IPS-18a (cell line): ENCODE measurements around the gene FLNC.
A peak's percentile ranks its signal among the peaks of the same experiment; 100 is the strongest.

ENCODE experiments used
- H3K27ac ChIP-seq: one replicate; pipeline ENCODE4 v1.5.1; 2013; ENCODE audit warnings: low read length
- H3K27me3 ChIP-seq: one replicate; pipeline ENCODE4 v1.6.1; 2013; ENCODE audit warnings: mild to moderate bottlenecking, low read length; ENCODE audit not compliant: control insufficient read depth, insufficient read depth
- H3K36me3 ChIP-seq: one replicate; pipeline ENCODE4 v1.6.1; 2013; ENCODE audit warnings: low read depth, low read length; ENCODE audit not compliant: control insufficient read depth
- H3K4me1 ChIP-seq: one replicate; pipeline ENCODE4 v1.6.1; 2013; ENCODE audit warnings: low read depth, low read length; ENCODE audit not compliant: control insufficient read depth
- H3K4me3 ChIP-seq: one replicate; pipeline ENCODE4 v1.5.1; 2013; ENCODE audit warnings: low read length
- H3K9ac ChIP-seq: one replicate; pipeline ENCODE4 v1.6.1; 2013; ENCODE audit warnings: mild to moderate bottlenecking, low read length, moderate library complexity
- H3K9me3 ChIP-seq: one replicate; pipeline ENCODE4 v1.6.1; 2013; ENCODE audit warnings: low read depth, low read length; ENCODE audit not compliant: control insufficient read depth

Gene FLNC, protein sequence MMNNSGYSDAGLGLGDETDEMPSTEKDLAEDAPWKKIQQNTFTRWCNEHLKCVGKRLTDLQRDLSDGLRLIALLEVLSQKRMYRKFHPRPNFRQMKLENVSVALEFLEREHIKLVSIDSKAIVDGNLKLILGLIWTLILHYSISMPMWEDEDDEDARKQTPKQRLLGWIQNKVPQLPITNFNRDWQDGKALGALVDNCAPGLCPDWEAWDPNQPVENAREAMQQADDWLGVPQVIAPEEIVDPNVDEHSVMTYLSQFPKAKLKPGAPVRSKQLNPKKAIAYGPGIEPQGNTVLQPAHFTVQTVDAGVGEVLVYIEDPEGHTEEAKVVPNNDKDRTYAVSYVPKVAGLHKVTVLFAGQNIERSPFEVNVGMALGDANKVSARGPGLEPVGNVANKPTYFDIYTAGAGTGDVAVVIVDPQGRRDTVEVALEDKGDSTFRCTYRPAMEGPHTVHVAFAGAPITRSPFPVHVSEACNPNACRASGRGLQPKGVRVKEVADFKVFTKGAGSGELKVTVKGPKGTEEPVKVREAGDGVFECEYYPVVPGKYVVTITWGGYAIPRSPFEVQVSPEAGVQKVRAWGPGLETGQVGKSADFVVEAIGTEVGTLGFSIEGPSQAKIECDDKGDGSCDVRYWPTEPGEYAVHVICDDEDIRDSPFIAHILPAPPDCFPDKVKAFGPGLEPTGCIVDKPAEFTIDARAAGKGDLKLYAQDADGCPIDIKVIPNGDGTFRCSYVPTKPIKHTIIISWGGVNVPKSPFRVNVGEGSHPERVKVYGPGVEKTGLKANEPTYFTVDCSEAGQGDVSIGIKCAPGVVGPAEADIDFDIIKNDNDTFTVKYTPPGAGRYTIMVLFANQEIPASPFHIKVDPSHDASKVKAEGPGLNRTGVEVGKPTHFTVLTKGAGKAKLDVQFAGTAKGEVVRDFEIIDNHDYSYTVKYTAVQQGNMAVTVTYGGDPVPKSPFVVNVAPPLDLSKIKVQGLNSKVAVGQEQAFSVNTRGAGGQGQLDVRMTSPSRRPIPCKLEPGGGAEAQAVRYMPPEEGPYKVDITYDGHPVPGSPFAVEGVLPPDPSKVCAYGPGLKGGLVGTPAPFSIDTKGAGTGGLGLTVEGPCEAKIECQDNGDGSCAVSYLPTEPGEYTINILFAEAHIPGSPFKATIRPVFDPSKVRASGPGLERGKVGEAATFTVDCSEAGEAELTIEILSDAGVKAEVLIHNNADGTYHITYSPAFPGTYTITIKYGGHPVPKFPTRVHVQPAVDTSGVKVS (N-terminal part only)

DNA sequence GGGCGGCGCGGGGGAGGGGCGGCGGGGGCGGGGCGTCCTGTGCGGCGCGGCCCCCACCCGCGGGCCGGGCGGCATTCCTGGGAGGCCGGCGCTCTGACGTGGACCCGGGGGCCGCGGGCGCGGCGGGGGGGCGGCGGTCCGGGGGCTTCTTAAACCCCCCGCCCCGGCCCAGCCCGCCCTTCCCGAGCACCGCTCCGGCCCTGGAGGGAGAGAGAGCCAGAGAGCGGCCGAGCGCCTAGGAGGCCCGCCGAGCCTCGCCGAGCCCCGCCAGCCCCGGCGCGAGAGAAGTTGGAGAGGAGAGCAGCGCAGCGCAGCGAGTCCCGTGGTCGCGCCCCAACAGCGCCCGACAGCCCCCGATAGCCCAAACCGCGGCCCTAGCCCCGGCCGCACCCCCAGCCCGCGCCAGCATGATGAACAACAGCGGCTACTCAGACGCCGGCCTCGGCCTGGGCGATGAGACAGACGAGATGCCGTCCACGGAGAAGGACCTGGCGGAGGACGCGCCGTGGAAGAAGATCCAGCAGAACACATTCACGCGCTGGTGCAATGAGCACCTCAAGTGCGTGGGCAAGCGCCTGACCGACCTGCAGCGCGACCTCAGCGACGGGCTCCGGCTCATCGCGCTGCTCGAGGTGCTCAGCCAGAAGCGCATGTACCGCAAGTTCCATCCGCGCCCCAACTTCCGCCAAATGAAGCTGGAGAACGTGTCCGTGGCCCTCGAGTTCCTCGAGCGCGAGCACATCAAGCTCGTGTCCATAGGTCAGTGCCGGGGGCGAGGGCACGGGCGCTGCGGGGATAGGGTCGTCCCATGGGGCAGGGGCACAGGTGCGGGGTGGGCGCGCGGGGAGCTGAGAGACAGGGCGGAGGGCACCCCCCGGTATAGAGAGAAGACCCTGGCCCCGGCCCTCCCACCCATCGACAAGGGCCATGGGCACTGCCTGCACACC lies at the start of gene FLNC:
FLNC (plus strand) TSS at position 176 of the 947 bp plus-strand sequence; CDS start at position 408, 232 bp downstream.
- H3K9ac ChIP-seq = no peak within 1 kb of the TSS
- peak within 1 kb of the TSS; percentile 65 for H3K4me3 ChIP-seq
- peaks cover 43% of the 10 kb centered on the region for H3K4me1 ChIP-seq
- no peaks in the 10 kb centered on the region for H3K9me3 ChIP-seq
- peaks cover 36% of the 10 kb centered on the region for H3K27me3 ChIP-seq
- H3K36me3 ChIP-seq = no peaks in the 10 kb centered on the region
- no peak within 1 kb of the TSS for H3K27ac ChIP-seq

DNA sequence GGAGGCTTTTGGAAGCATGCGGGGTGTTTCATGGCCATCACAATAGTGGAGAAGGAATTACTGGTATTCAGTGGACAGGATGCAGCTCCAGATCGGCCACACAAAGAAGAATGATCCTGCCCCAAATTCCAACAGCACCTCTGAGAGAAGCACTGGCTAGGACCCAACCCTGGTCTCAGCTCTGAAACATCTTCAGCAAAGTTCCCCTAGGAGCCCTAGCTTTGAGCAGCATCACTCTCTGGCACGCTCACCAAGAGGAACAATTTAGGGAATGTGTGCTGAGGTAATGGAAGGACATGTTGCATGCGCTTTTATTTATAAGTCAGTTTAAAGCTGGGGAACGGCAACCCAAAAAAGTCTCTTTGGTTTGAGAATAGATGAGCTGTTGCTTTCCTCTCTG lies 49.1 kb upstream of the FLNC start:
- H3K36me3 ChIP-seq = no peaks in the 10 kb centered on the region
- no peaks in the 10 kb centered on the region for H3K27me3 ChIP-seq
- no peak overlapping the region for H3K9ac ChIP-seq
- no peak overlapping the region for H3K27ac ChIP-seq
- H3K4me1 ChIP-seq = peaks cover 6% of the 10 kb centered on the region
- no peaks in the 10 kb centered on the region for H3K9me3 ChIP-seq
- no peak overlapping the region for H3K4me3 ChIP-seq

DNA sequence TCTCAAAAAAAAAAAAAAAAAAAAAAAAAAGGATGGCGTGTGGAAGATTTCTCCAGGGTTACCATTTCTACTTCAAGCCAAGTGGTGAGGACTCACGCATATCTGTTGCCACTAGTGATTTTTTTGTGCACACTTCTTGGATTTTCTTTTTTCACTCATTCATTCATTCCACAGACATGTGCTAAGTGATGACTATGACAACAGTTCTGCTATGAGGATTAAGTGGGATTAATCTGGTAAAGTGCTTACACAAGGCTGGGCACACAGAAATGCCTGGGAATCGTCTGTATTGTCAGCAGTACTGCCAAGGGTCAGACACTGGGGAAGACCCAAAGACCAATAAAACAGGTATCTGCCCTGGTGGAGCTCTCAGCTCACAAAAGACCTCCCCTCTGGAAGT lies 48.4 kb upstream of the FLNC start:
- no peak overlapping the region for H3K27ac ChIP-seq

DNA sequence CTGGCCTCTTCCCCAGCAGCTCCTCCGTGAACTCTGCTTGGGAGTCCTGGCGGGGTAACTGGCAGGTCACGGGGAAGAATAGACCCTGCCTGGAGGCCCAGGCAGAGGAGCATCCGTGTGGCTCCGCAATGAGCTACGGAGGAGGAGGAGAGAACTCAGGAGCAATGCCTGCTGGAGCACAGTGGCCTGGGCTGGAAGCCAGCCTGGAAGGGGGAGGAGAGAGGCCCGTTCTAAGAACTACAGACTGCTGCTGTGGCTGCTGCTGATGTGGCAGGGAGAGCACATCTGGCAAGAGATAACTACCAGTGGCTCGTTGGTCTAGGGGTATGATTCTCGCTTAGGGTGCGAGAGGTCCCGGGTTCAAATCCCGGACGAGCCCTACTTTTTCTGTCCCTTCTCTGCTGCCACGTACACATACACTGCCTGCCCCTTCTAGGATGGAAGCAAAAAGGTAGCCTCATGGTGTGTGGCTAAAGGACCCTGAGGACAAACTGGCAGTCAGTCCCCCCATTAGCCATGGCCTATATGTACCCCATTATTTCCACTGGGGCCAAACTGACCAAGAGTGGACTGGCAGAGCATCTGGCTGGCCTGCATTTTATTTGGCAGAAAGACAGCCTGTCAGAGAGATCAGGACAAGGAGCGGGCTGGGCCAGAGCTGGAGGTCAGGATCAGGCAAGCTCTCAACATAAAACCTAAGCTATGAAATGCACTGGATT lies 46.9 kb upstream of the FLNC start:
- no peak overlapping the region for H3K27ac ChIP-seq
- H3K27me3 ChIP-seq = no peaks in the 10 kb centered on the region
- H3K4me1 ChIP-seq = peaks cover 6% of the 10 kb centered on the region
- no peaks in the 10 kb centered on the region for H3K36me3 ChIP-seq
- H3K4me3 ChIP-seq = peak overlapping the region; percentile 68
- peak overlapping the region; percentile 16 for H3K9ac ChIP-seq
- no peaks in the 10 kb centered on the region for H3K9me3 ChIP-seq

More for the DNA sequence above, 48.4 kb upstream of the FLNC start:
- no peaks in the 10 kb centered on the region for H3K36me3 ChIP-seq
- H3K4me3 ChIP-seq = no peak overlapping the region
- H3K27me3 ChIP-seq = no peaks in the 10 kb centered on the region
- H3K4me1 ChIP-seq = peaks cover 6% of the 10 kb centered on the region
- no peaks in the 10 kb centered on the region for H3K9me3 ChIP-seq
- no peak overlapping the region for H3K9ac ChIP-seq

DNA sequence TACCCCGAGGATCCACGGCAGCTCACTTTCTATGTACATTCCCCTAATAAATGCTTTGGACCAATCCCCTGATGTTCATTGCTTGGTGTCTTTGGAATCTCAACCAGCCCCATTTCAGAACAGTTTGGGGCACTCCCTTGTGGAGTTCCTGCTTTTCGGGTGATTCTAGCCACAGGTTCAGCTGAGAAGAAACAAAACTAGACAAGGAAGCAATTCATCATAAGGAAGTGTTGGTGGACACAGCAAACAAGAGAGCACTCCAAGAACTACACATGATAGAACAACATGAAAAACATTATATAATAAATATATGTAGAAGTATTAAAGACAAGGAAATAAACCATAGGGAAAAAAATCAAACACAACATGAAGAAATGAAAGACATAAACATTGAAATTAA lies 44.5 kb upstream of the FLNC start:
- no peaks in the 10 kb centered on the region for H3K36me3 ChIP-seq
- H3K27me3 ChIP-seq = no peaks in the 10 kb centered on the region
- H3K27ac ChIP-seq = no peak overlapping the region
- no peak overlapping the region for H3K9ac ChIP-seq
- peaks cover 10% of the 10 kb centered on the region for H3K4me1 ChIP-seq
- H3K9me3 ChIP-seq = no peaks in the 10 kb centered on the region
- H3K4me3 ChIP-seq = no peak overlapping the region

DNA sequence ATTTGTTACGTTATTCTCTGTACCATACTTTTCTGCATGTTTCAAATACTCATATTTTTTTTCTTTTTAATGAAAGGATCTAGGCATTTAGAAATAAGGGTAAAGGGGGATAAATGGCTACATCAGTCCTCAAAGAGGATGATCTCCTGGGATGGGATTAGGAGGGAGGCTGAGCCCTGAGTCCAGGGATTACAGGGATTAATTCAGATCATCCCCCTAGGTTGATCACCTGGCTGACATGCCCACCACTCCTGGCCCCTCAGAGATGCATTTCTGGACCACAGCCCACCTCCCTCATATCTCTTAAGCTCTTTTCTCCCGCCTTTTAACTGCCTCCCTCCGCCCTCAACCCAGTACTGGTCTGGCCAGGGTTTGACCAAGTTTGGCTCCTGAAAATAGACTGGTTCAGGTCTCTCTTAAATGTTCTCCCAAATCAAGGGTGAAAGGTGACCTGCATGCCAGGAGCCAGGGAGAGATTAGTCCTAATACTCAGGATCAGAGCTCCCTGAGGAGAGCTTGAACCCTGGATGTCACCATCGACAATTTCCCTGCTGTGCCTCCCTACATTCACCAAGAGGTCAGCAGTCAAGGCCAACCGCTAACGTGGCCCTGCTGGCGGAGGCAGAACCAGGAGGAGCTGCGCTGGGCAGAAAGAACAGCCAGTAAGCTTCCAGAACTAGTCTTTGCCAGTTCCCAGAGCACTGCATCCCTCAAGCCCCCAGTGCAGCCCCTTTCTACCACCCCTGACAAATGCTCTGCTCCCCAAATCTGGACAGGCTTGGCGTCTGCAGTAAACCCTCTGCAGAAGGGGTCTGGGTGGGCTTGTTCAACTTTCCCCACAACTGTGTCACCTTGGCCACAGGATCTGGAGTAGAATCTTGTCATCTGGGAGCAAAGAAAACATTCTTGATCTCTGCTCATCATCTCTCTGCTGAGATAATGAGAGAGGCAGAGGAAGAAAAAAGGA lies 41.5 kb upstream of the FLNC start:
- Histone ChIP-seq H3K9me3 (no peaks in the 10 kb centered on the region), H3K9ac (no peak overlapping the region), H3K27ac (no peak overlapping the region), H3K36me3 (no peaks in the 10 kb centered on the region), H3K4me1 (peaks cover 16% of the 10 kb centered on the region), H3K4me3 (no peak overlapping the region), H3K27me3 (no peaks in the 10 kb centered on the region)

DNA sequence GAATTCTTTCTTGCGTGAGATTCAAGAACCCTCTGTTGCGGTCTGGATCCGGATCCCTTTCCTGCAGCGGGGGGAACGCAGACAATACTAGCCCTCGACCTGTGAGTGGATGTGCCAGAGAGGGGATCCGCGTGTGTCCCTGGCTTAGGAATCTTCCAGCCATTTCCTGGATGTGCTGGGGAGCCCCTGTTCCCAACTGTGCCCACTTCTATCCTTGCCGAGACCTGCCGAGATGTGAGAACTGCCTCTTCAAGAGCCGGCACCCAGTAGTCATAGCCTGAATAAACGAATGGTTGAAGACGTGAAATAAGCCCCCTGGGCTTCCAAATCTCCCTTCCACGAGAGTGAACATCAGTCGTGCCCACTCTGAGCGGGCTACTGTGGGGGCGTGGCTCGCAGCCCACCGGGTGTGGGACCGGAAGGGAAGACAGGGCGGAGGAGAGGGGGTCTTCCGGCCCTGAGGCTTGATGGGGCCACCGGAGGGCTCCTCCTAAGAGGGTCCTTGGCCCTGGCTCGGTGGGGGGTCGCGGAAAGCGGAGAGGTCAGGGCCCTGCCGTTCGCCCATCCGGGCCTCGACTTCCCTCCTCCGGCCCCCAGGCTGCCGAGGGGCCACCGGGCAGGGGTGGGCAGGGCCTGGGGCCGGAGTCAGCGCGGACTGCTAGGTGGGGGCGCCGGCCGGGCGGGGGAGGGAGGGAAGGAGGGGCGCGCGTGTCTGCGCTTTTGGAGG lies 39.7 kb upstream of the FLNC start:
- Histone ChIP-seq H3K9ac (no peak overlapping the region), H3K27me3 (no peaks in the 10 kb centered on the region), H3K4me3 (peak overlapping the region; percentile 63), H3K27ac (no peak overlapping the region), H3K36me3 (no peaks in the 10 kb centered on the region), H3K4me1 (peaks cover 22% of the 10 kb centered on the region), H3K9me3 (no peaks in the 10 kb centered on the region)

DNA sequence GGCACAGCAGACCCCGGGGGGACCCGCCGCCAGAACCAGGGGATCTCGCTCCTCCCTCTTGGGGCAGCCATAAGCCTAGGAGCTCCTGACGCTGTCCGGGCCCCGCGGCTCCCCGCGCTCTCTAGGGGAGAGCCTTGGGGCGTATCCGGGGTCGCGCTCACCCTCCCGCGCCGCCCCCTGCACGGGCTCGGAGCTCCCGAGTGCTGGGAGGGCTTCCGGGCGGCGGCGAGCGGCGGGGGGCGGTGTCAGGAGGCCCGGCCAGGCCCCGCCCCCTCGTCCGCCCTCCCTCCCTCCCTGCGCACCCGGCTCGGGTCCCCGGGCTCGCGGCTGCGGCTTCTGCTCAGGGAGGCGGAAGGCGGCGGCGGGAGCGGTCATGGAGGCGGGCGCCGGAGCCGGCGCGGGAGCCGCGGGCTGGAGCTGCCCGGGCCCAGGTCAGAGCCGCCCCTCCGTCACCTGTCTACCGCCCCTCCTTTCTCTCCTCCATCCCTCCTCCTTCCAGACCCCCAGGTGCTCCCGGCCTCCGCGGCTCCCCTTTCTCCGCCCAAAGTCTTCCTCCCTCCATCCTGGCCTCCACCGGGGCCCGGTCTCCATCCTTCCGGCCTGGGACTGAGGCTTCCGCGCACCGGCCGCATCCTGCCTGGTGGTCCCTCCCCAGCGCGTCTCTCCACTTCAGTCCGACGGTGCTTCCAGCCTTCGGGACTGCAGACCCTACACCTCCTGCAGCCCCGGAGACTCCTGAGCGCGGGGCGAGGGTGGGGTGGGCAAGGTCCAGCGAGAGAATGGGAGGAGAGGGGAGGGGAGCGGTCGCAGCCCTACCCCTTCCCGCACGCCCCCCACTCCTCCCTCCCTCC lies 38.9 kb upstream of the FLNC start, which contains the start of gene CCDC136:
CCDC136 (plus strand) TSS at position 848 of the 851 bp plus-strand sequence. CDS start 444 bp downstream, outside the sequence.
- Histone ChIP-seq H3K9me3 (no peaks in the 10 kb centered on the region), H3K36me3 (no peaks in the 10 kb centered on the region), H3K4me1 (peaks cover 22% of the 10 kb centered on the region), H3K9ac (peak within 1 kb of the TSS; percentile 23), H3K27ac (no peak within 1 kb of the TSS), H3K27me3 (no peaks in the 10 kb centered on the region), H3K4me3 (peak within 1 kb of the TSS; percentile 63)
